ENCODE results near the gene PRSS22. TPM values are rescaled to one million over a fixed set of nuclear protein-coding genes. Genes with fewer than 3 reads are reported as not detected.

Gene PRSS22
- total RNA-seq, 6 experiments from 2014 or later = not detected

DNA sequence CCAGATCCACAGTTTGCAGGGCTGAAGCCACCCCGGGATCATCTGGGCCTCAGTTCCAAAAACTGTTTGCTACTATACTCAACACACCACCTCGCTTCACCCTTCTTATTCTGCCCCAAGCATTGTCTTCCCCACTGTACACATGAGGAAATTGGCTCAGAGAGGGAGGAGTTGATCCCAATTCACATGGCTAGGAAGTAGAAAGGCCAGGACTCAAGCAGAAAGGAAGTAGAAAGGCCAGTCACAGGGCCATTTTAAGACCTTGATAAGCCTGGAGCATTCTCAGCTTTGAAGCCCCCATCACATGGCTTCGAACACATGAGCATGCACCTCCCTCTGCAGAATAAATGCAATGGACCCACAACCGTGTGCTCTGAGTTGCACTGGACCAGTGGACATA is 7.7 kb upstream of the PRSS22 start:
- DNase-seq = no peak
- peaks cover 6% of the 10 kb centered on the region; the same call in 1 of the 2 replicates for H3K27me3 Mint-ChIP-seq (ENCODE audit: insufficient read depth)
- H3K4me1 Mint-ChIP-seq (ENCODE audit: low read depth) = peaks cover 13% of the 10 kb centered on the region
- peaks cover 6% of the 10 kb centered on the region for H3K9me3 Mint-ChIP-seq
- H3K27ac Mint-ChIP-seq = no peak overlapping the region
- H3K36me3 Mint-ChIP-seq (ENCODE audit: low read depth) = peaks cover 6% of the 10 kb centered on the region; the same call in 1 of the 2 replicates
- H3K4me3 Mint-ChIP-seq = no peak overlapping the region
- TF ChIP-seq, protein P1, sequence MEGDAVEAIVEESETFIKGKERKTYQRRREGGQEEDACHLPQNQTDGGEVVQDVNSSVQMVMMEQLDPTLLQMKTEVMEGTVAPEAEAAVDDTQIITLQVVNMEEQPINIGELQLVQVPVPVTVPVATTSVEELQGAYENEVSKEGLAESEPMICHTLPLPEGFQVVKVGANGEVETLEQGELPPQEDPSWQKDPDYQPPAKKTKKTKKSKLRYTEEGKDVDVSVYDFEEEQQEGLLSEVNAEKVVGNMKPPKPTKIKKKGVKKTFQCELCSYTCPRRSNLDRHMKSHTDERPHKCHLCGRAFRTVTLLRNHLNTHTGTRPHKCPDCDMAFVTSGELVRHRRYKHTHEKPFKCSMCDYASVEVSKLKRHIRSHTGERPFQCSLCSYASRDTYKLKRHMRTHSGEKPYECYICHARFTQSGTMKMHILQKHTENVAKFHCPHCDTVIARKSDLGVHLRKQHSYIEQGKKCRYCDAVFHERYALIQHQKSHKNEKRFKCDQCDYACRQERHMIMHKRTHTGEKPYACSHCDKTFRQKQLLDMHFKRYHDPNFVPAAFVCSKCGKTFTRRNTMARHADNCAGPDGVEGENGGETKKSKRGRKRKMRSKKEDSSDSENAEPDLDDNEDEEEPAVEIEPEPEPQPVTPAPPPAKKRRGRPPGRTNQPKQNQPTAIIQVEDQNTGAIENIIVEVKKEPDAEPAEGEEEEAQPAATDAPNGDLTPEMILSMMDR (IDR thresholded peaks at IDR 0.05) = no peak

DNA sequence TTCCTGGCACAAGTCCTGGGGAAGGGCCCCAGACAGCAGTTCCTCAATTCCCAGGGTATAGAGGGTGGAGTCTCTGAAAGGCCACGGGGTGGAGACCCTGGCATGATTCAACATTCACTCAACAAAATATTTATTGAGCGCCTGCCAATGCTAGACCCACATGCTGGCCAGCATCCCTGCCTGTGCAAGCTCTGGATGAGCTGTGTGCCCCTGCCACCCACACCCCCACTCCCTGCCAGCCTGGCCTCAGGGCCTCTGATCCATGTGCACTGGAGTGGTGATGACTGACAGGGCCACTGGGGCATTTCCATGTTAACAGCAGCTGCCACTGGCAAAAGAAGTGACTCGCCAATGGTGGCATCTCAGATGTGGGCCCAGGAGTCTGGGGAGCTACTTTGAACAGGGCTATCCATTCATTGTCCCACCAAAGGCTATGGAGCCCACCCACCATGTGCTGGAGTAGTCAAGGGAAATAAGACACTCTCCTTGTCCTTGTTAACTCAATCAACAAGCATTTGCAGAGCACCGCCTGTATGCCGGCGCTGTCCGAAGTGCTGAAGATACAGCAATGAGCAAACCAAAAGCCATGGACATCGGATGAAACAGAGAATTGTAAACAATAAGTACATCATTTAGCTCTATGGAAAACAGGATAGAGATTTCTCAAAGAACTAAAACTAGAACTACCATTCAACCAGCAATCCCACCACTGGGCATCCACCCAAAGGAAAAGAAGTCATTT is 3.0 kb upstream of the PRSS22 start:
- H3K9me3 Mint-ChIP-seq = peaks cover 6% of the 10 kb centered on the region
- H3K4me3 Mint-ChIP-seq = no peak overlapping the region
- peaks cover 1% of the 10 kb centered on the region; the same call in 1 of the 2 replicates for H3K27me3 Mint-ChIP-seq (ENCODE audit: insufficient read depth)
- peaks cover 6% of the 10 kb centered on the region for H3K4me1 Mint-ChIP-seq (ENCODE audit: low read depth)
- TF ChIP-seq, protein P1 (IDR thresholded peaks at IDR 0.05) = no peak
- H3K36me3 Mint-ChIP-seq (ENCODE audit: low read depth) = peaks cover 6% of the 10 kb centered on the region; the same call in 1 of the 2 replicates
- DNase-seq = no peak
- H3K27ac Mint-ChIP-seq = no peak overlapping the region

DNA sequence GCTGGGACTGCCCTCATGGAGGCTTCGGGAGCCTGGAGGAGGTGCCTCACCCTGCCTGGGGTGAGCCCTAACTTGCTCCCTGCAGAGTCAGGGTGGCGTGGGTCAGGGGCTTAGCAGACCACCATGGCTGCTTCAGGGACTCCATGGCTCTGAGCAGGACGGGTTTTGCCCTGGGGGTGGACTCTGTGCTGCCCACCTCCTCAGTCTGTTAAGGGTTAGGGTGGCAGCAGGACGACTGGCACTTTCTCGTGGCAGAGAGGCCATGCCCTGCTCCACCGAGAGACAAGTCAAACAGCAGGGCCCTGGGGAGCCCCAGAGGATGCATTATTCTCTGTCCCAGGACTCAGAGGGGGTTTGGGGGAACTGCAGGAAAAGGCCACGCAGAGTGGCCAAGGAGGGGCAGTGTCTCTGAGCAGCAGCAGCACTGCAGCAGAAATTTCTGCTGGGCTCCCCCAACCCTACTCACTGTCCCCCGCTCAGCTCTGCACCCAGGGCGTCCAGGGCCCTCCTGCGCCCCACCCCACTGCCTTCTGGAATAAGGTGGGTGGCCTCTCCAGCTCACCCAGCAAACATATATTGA is 1.8 kb upstream of the PRSS22 start:
- TF ChIP-seq, protein P1 (IDR thresholded peaks at IDR 0.05) = no peak
- Mint-ChIP-seq H3K4me1 (ENCODE audit: low read depth) (peaks cover 6% of the 10 kb centered on the region), H3K36me3 (ENCODE audit: low read depth) (peaks cover 6% of the 10 kb centered on the region), H3K4me3 (no peak overlapping the region), H3K27ac (no peak overlapping the region), H3K27me3 (ENCODE audit: insufficient read depth) (peaks cover 3% of the 10 kb centered on the region), H3K9me3 (peaks cover 8% of the 10 kb centered on the region)
- no peak for DNase-seq

DNA sequence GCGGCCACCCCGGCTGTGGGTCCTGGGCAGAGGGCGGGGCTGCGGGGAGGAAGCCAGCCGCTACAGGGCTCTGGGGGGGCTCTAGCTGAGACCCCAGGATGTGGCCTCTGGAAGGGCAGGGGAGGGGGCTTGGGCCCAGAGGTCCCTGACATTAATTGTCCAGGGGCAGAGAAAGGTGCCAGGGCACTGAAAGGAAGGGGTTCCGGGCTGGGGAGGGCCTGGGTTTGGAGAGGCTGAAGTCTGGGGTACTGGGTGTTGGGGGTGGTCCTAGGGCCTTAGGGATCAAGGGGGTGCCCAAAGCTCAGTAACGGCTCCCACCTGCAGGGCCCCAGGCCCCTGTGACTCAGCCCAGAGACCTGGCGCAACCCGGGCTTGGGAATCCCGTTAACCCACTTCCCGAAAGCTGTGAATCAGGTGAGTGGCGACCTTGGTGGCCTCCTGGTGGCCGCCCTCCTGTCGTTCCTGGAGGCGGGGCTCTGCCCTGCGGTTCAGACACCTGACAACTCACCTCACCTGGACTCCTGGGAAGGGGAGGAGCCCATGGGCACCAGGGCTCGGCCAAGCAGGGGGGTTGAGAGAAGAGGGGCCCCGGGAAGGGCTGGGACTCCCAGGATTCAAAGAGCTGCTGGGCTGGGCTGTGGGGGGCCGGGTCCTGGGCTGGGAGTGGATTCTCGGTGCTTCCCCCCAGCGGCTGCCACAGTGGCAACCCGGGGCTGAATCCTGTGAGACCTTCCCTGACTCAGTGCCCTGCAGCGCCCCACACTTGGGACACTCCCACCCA is 465 bp upstream of the PRSS22 start:
- Mint-ChIP-seq H3K4me1 (ENCODE audit: low read depth) (peaks cover 6% of the 10 kb centered on the region), H3K27me3 (ENCODE audit: insufficient read depth) (peaks cover 3% of the 10 kb centered on the region), H3K9me3 (peaks cover 19% of the 10 kb centered on the region), H3K4me3 (no peak overlapping the region), H3K36me3 (ENCODE audit: low read depth) (peaks cover 15% of the 10 kb centered on the region), H3K27ac (no peak overlapping the region)
- TF ChIP-seq, protein P1 (IDR thresholded peaks at IDR 0.05) = no peak
- DNase-seq = no peak

DNA sequence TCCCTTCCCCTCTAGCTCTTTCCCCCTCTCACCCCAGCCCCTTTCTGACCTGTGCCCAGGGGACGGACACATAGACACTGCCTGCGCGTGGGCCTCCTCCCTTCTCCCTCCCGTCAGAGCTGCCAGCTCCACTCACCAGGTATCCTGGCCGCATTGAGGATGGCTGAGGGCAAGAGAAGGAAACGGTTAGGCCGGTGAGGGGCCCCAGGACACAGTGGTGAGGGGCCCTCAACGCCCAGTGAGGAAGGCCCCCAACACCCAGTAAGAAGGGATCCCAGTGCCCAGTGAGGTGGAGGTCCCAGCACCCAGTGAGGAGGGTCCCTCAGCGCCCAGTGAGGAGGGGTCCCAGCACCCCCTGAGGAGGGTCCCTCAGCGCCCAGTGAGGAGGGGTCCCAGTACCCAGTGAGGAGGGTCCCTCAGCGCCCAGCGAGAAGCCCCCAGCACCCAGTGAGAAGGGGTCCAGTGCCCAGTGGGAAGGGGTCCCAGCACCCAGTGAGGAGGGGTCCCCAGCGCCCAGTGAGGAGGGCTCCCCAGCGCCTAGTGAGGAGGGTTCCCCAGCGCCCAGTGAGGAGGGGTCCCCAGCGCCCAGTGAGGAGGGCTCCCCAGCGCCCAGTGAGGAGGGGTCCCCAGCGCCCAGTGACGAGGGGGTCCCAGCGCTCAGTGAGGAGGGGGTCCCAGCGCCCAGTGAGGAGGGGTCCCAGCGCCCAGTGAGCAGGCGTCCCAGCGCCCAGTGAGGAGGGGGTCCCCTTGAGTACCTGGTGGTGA is 1.1 kb downstream of the PRSS22 start:
- Mint-ChIP-seq H3K27ac (no peak overlapping the region), H3K27me3 (ENCODE audit: insufficient read depth) (peaks cover 3% of the 10 kb centered on the region), H3K4me1 (ENCODE audit: low read depth) (peaks cover 6% of the 10 kb centered on the region)

More for the DNA sequence above, 1.1 kb downstream of the PRSS22 start:
- TF ChIP-seq, protein P1 (IDR thresholded peaks at IDR 0.05) = no peak
- Mint-ChIP-seq H3K9me3 (peaks cover 19% of the 10 kb centered on the region), H3K4me3 (no peak overlapping the region), H3K36me3 (ENCODE audit: low read depth) (peaks cover 15% of the 10 kb centered on the region)
- no peak for DNase-seq

All from HFFc6 (cell line).